Mesendoderm (in vitro differentiated cells): ENCODE data around the gene NCBP1.

Source experiments
- DNase-seq: peaks from one replicate; pipeline ENCODE4 v3.0.0; 2013
- H2AK5ac ChIP-seq: 2 replicates; pipeline ENCODE4 v1.6.1; 2013; ENCODE audit warnings: low read length, inconsistent platforms
- H2BK120ac ChIP-seq: 2 replicates; pipeline ENCODE4 v1.6.1; 2013; ENCODE audit warnings: low read depth, mild to moderate bottlenecking, low read length, moderate library complexity, mixed read lengths
- H2BK15ac ChIP-seq: replicated peaks from 2 replicates; pipeline ENCODE4 v1.6.1; 2013; ENCODE audit warnings: low read depth, mild to moderate bottlenecking, moderate library complexity
- H2BK5ac ChIP-seq: 2 replicates; pipeline ENCODE4 v1.6.1; 2013; ENCODE audit warnings: low read length, inconsistent platforms
- H3K18ac ChIP-seq: 2 replicates; pipeline ENCODE4 v1.6.1; 2013; ENCODE audit warnings: mild to moderate bottlenecking, low read length, mixed read lengths
- H3K23ac ChIP-seq: one replicate; pipeline ENCODE4 v1.6.1; 2013; ENCODE audit warnings: low read length
- H3K27ac ChIP-seq: 2 replicates; pipeline ENCODE4 v1.5.1; 2013; ENCODE audit warnings: low read depth, mild to moderate bottlenecking, inconsistent platforms, low read length, moderate library complexity
- H3K27me3 ChIP-seq: 2 replicates; pipeline ENCODE4 v1.6.1; 2013; ENCODE audit warnings: low read length, control low read depth, mild to moderate bottlenecking, inconsistent platforms; ENCODE audit not compliant: insufficient read depth, poor library complexity
- H3K36me3 ChIP-seq: 2 replicates; pipeline ENCODE4 v1.6.1; 2013; ENCODE audit warnings: low read length, inconsistent platforms; ENCODE audit not compliant: control insufficient read depth, insufficient read depth
- H3K4ac ChIP-seq: one replicate; pipeline ENCODE4 v1.6.1; 2013; ENCODE audit warnings: low read depth, mild to moderate bottlenecking, low read length, moderate library complexity
- H3K4me1 ChIP-seq: 2 replicates; pipeline ENCODE4 v1.6.1; 2013; ENCODE audit warnings: low read depth, low read length, inconsistent platforms; ENCODE audit not compliant: control insufficient read depth
- H3K4me2 ChIP-seq: 2 replicates; pipeline ENCODE4 v1.6.1; 2013; ENCODE audit warnings: low read length
- H3K4me3 ChIP-seq: 2 replicates; pipeline ENCODE4 v1.5.1; 2013; ENCODE audit warnings: mild to moderate bottlenecking, low read length
- H3K56ac ChIP-seq: one replicate; pipeline ENCODE4 v1.6.1; 2013; ENCODE audit warnings: low read length
- H3K79me1 ChIP-seq: 2 replicates; pipeline ENCODE4 v1.6.1; 2013; ENCODE audit warnings: low read length, inconsistent platforms
- H3K79me2 ChIP-seq: 2 replicates; pipeline ENCODE4 v1.6.1; 2013; ENCODE audit warnings: mild to moderate bottlenecking, low read length; ENCODE audit not compliant: control insufficient read depth, insufficient read depth
- H3K9ac ChIP-seq: 2 replicates; pipeline ENCODE4 v1.6.1; 2013; ENCODE audit warnings: low read length, inconsistent platforms
- H4K5ac ChIP-seq: one replicate; pipeline ENCODE4 v1.6.1; 2013; ENCODE audit warnings: low read length
- H4K8ac ChIP-seq: one replicate; pipeline ENCODE4 v1.6.1; 2013; ENCODE audit warnings: low read depth, mild to moderate bottlenecking, control low read depth, low read length, moderate library complexity
- WGBS: extraction: QIAGEN DNeasy Blood & Tissue Kit; methylation state at CpG from one replicate; pipeline ENCODE4 v1.1.7; 2013; ENCODE audit warnings: low lambda C conversion rate, missing lambda C conversion rate; ENCODE audit not compliant: insufficient coverage; ENCODE audit errors: extremely low coverage; 5-methylcytosine and 5-hydroxymethylcytosine counted together

NCBP1 gene

GRCh38 chr9:97651646-97652045, 18.0 kb downstream of the NCBP1 start:
- Histone ChIP-seq H2BK120ac (no peak overlapping the region), H3K4me3 (no peak overlapping the region), H3K27me3 (no peaks in the 10 kb centered on the region), H3K79me2 (no peaks in the 10 kb centered on the region), H2BK5ac (no peak overlapping the region), H3K56ac (no peak overlapping the region), H3K23ac (no peak overlapping the region), H3K4me1 (no peaks in the 10 kb centered on the region), H3K4ac (no peak overlapping the region), H3K36me3 (peaks cover 2% of the 10 kb centered on the region), H3K27ac (no peak overlapping the region), H3K18ac (no peak overlapping the region), H4K5ac (no peak overlapping the region), H3K4me2 (no peak overlapping the region), H3K79me1 (no peaks in the 10 kb centered on the region), H2AK5ac (no peak overlapping the region), H2BK15ac (no peak overlapping the region), H3K9ac (no peak overlapping the region), H4K8ac (no peak overlapping the region)
- DNase-seq, result no peak
- no CpG with 5 or more reads among the region's 3 CpGs for WGBS

GRCh38 chr9:97658707-97659106, 25.1 kb downstream of the NCBP1 start:
- Histone ChIP-seq H4K8ac (no peak overlapping the region), H3K18ac (no peak overlapping the region), H3K27me3 (no peaks in the 10 kb centered on the region), H2BK15ac (no peak overlapping the region), H3K79me2 (no peaks in the 10 kb centered on the region), H3K4me2 (no peak overlapping the region), H2AK5ac (no peak overlapping the region), H3K4me3 (no peak overlapping the region), H3K56ac (no peak overlapping the region), H2BK5ac (no peak overlapping the region), H3K79me1 (no peaks in the 10 kb centered on the region), H3K23ac (no peak overlapping the region), H3K27ac (no peak overlapping the region), H3K4ac (no peak overlapping the region), H3K9ac (no peak overlapping the region), H3K36me3 (peaks cover 9% of the 10 kb centered on the region), H3K4me1 (no peaks in the 10 kb centered on the region), H4K5ac (no peak overlapping the region), H2BK120ac (no peak overlapping the region)
- no CpG with 5 or more reads among the region's 1 CpG for WGBS
- DNase-seq, result no peak

- Histone ChIP-seq H3K23ac (no peak overlapping the region), H3K4me3 (no peak overlapping the region), H3K4me2 (no peak overlapping the region)
These were observed 26.1 kb downstream of the NCBP1 start for GRCh38 chr9:97659771-97660170.

GRCh38 chr9:97660340-97660739, 26.7 kb downstream of the NCBP1 start:
- no CpG with 5 or more reads among the region's 5 CpGs for WGBS
- no peaks in the 10 kb centered on the region for H3K79me2 ChIP-seq
- H3K18ac ChIP-seq, result no peak overlapping the region
- no peak overlapping the region for H3K27ac ChIP-seq
- no peak overlapping the region for H2BK5ac ChIP-seq
- no peak overlapping the region for H3K4me2 ChIP-seq
- H2AK5ac ChIP-seq, result no peak overlapping the region
- no peak overlapping the region for H3K4ac ChIP-seq
- peaks cover 12% of the 10 kb centered on the region for H3K36me3 ChIP-seq
- no peak overlapping the region for H4K5ac ChIP-seq
- no peak overlapping the region for H2BK120ac ChIP-seq
- no peak overlapping the region for H3K56ac ChIP-seq
- H3K27me3 ChIP-seq, result no peaks in the 10 kb centered on the region
- no peak for DNase-seq
- H3K9ac ChIP-seq, result no peak overlapping the region
- no peak overlapping the region for H3K4me3 ChIP-seq
- H4K8ac ChIP-seq, result no peak overlapping the region
- no peaks in the 10 kb centered on the region for H3K79me1 ChIP-seq
- H2BK15ac ChIP-seq, result no peak overlapping the region
- no peak overlapping the region for H3K23ac ChIP-seq
- H3K4me1 ChIP-seq, result no peaks in the 10 kb centered on the region

More at GRCh38 chr9:97659771-97660170, 26.1 kb downstream of the NCBP1 start:
- Histone ChIP-seq H3K36me3 (peaks cover 12% of the 10 kb centered on the region), H3K9ac (no peak overlapping the region), H3K27me3 (no peaks in the 10 kb centered on the region), H3K4ac (no peak overlapping the region), H3K79me1 (no peaks in the 10 kb centered on the region), H3K4me1 (no peaks in the 10 kb centered on the region), H3K56ac (no peak overlapping the region), H2BK5ac (no peak overlapping the region), H4K8ac (no peak overlapping the region), H2BK120ac (no peak overlapping the region), H2BK15ac (no peak overlapping the region), H3K27ac (no peak overlapping the region), H3K18ac (no peak overlapping the region), H3K79me2 (no peaks in the 10 kb centered on the region), H4K5ac (no peak overlapping the region), H2AK5ac (no peak overlapping the region)
- no CpG with 5 or more reads among the region's 3 CpGs for WGBS
- DNase-seq, result no peak

- H3K18ac ChIP-seq, result no peak overlapping the region
- no CpG with 5 or more reads among the region's 2 CpGs for WGBS
- no peak overlapping the region for H3K56ac ChIP-seq
- H3K4me1 ChIP-seq, result no peaks in the 10 kb centered on the region
- H3K36me3 ChIP-seq, result peaks cover 13% of the 10 kb centered on the region
- no peak overlapping the region for H2BK120ac ChIP-seq
- H3K23ac ChIP-seq, result no peak overlapping the region
- no peak overlapping the region for H2BK5ac ChIP-seq
- no peaks in the 10 kb centered on the region for H3K27me3 ChIP-seq
- no peak overlapping the region for H2BK15ac ChIP-seq
- no peaks in the 10 kb centered on the region for H3K79me1 ChIP-seq
- no peak overlapping the region for H3K4me3 ChIP-seq
- no peak overlapping the region for H3K27ac ChIP-seq
- H4K8ac ChIP-seq, result no peak overlapping the region
- H2AK5ac ChIP-seq, result no peak overlapping the region
- DNase-seq, result no peak
- H3K9ac ChIP-seq, result no peak overlapping the region
- no peak overlapping the region for H3K4ac ChIP-seq
- H3K4me2 ChIP-seq, result no peak overlapping the region
- H3K79me2 ChIP-seq, result no peaks in the 10 kb centered on the region
- no peak overlapping the region for H4K5ac ChIP-seq
These were observed 27.2 kb downstream of the NCBP1 start for GRCh38 chr9:97660847-97661246.

GRCh38 chr9:97665742-97666141, 32.1 kb downstream of the NCBP1 start:
- no peak overlapping the region for H4K8ac ChIP-seq
- H3K4me2 ChIP-seq, result no peak overlapping the region
- H3K4me1 ChIP-seq, result no peaks in the 10 kb centered on the region
- H2BK120ac ChIP-seq, result no peak overlapping the region
- H3K79me2 ChIP-seq, result no peaks in the 10 kb centered on the region
- H3K27ac ChIP-seq, result no peak overlapping the region
- DNase-seq, result no peak
- no peak overlapping the region for H2BK5ac ChIP-seq
- H2BK15ac ChIP-seq, result no peak overlapping the region
- H3K23ac ChIP-seq, result no peak overlapping the region
- H3K79me1 ChIP-seq, result no peaks in the 10 kb centered on the region
- H3K4me3 ChIP-seq, result no peak overlapping the region
- no peak overlapping the region for H2AK5ac ChIP-seq
- no peak overlapping the region for H4K5ac ChIP-seq
- H3K4ac ChIP-seq, result no peak overlapping the region
- no CpG with 5 or more reads among the region's 3 CpGs for WGBS
- no peak overlapping the region for H3K18ac ChIP-seq
- no peak overlapping the region for H3K56ac ChIP-seq
- no peak overlapping the region for H3K9ac ChIP-seq
- no peaks in the 10 kb centered on the region for H3K27me3 ChIP-seq
- H3K36me3 ChIP-seq, result peaks cover 19% of the 10 kb centered on the region
